GM12864 (cell line): Measurements from ENCODE around the gene RPAP3.
A peak's percentile ranks its signal among the peaks of the same experiment; 100 is the strongest.

Experiments used
- DNase-seq: peaks from one replicate; pipeline ENCODE4 v3.0.0-alpha.2; 2011; ENCODE audit warnings: low read depth
- H3K4me3 ChIP-seq: 2 replicates; pipeline ENCODE4 v1.5.1; 2011; ENCODE audit warnings: mild to moderate bottlenecking, low read depth, low read length, control low read depth
- TF ChIP-seq, protein P1 (sequence below): IDR thresholded peaks from 2 replicates; pipeline ENCODE4 v1.5.1; 2011; ENCODE audit warnings: low read depth, mild to moderate bottlenecking, moderate library complexity, low read length, control low read depth, inconsistent platforms; ENCODE audit errors: missing control alignments

RPAP3 gene

GRCh38 chr12:47709237-47709636 is 3.4 kb upstream of the RPAP3 start:
- TF ChIP-seq, protein P1, sequence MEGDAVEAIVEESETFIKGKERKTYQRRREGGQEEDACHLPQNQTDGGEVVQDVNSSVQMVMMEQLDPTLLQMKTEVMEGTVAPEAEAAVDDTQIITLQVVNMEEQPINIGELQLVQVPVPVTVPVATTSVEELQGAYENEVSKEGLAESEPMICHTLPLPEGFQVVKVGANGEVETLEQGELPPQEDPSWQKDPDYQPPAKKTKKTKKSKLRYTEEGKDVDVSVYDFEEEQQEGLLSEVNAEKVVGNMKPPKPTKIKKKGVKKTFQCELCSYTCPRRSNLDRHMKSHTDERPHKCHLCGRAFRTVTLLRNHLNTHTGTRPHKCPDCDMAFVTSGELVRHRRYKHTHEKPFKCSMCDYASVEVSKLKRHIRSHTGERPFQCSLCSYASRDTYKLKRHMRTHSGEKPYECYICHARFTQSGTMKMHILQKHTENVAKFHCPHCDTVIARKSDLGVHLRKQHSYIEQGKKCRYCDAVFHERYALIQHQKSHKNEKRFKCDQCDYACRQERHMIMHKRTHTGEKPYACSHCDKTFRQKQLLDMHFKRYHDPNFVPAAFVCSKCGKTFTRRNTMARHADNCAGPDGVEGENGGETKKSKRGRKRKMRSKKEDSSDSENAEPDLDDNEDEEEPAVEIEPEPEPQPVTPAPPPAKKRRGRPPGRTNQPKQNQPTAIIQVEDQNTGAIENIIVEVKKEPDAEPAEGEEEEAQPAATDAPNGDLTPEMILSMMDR: no peak
- no peak overlapping the region for H3K4me3 ChIP-seq
- DNase-seq: no peak

- H3K4me3 ChIP-seq: peak overlapping the region; percentile 18; the same call in 1 of the 2 replicates
- TF ChIP-seq, protein P1: no peak
- no peak for DNase-seq
These were observed 2.2 kb upstream of the RPAP3 start for GRCh38 chr12:47707905-47708543.

- H3K4me3 ChIP-seq: no peak overlapping the region; the same call in 1 of the 2 replicates
- DNase-seq: no peak
- TF ChIP-seq, protein P1: no peak
These were observed 1.5 kb upstream of the RPAP3 start for GRCh38 chr12:47707355-47707754.

DNA sequence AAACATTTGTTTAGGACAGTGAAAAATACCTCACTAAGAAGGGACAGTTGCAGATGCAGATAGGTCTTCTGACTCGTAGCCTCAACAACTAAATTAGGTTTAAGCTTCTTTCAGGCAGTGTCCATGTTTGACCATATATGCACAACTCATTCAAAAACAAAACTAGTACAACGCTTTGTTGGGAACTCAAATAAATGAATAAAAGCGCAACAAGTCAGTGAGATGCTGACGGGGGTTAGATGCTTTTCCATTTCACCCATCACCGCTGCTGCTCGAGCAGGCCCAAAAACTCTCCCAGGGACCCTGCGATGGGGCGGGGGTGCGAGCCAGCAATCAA is 633 bp downstream of the RPAP3 start:
- TF ChIP-seq, protein P1: no peak
- no peak for DNase-seq

DNA sequence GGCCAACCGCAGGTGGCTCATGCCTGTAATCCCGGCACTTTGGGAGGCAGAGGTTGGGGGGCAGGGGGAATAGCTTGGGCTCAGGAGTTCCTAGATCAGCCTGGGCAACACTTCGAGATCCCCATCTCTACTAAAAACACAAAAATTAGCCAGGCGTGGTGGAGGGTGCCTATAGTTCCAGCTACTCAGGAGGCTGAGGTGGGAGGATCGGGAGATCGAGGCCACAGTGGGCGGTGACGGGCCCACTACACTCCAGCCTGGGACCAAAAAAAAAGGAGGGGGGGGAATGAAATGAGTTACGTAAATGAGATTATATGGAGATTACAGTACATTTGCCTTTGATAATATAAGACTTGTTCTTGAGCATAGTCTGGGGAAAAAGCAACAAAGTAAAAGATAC is 1.1 kb downstream of the RPAP3 start:
- no peak for DNase-seq
- TF ChIP-seq, protein P1: no peak
- H3K4me3 ChIP-seq: peak overlapping the region; percentile 79

More for the DNA sequence above, 633 bp downstream of the RPAP3 start:
- peak overlapping the region; percentile 79 for H3K4me3 ChIP-seq

DNA sequence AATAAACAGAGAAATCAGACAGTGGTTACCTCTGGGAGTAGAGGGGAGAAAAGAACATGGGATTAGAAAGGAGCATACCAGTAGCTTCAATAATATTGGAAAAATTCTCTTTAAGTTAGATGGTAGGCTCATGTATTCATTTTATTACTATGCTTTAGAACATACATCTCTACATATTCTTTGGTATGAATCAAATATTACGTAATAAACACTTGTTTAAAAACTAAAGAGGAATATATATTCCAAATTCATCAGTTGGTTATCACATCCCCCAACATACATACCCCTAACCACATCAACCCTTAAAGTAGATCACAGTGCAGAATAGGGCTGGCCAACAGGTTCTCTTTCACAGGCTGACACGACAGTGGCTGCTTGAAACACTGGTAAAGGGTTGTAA is 5.6 kb downstream of the RPAP3 start:
- TF ChIP-seq, protein P1: no peak
- H3K4me3 ChIP-seq: no peak overlapping the region
- DNase-seq: no peak

DNA sequence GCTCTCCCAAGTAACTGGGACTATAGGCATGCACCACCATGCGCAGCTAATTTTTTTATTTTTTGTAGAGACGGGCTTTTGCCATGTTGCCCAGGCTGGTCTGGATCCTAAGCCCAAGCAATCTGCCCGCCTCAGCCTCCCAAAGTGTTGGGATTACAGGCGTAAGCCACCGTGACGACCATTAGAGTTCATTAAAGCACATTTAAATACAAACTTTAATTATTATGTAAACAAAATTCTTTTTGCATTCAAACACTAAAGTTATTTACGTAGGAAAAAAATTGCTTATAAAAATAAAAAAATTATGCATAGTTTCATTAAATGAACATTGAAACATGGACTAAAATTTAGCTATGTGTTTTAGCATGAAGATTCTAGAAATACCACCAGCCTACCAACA is 7.2 kb downstream of the RPAP3 start:
- DNase-seq: no peak
- no peak overlapping the region for H3K4me3 ChIP-seq
- TF ChIP-seq, protein P1: no peak
